Erythroblast (primary cell): Measurements from ENCODE around the gene SLC24A2.

Source experiments
- DNase-seq, 2 experiments: peaks; one replicate each; lab custom pipeline; 2025; lab: John Stamatoyannopoulos, UW
- GATA1 ChIP-seq: IDR thresholded peaks from 2 replicates; pipeline ENCODE4 v1.6.1; 2011; ENCODE audit warnings: low read depth, mild to moderate bottlenecking, control low read depth, low read length, moderate library complexity
- POLR2A ChIP-seq: IDR thresholded peaks from 2 replicates; pipeline ENCODE4 v1.6.1; 2011; ENCODE audit warnings: mild to moderate bottlenecking, low read length

SLC24A2 gene

GRCh38 chr9:19784136-19784535, 4.7 kb downstream of the SLC24A2 start:
- no peak for TF ChIP-seq GATA1
- DNase-seq = no peak

GRCh38 chr9:19783500-19783899, 5.3 kb downstream of the SLC24A2 start:
- TF ChIP-seq GATA1 (no peak), POLR2A (no peak)
- DNase-seq = no peak

DNA sequence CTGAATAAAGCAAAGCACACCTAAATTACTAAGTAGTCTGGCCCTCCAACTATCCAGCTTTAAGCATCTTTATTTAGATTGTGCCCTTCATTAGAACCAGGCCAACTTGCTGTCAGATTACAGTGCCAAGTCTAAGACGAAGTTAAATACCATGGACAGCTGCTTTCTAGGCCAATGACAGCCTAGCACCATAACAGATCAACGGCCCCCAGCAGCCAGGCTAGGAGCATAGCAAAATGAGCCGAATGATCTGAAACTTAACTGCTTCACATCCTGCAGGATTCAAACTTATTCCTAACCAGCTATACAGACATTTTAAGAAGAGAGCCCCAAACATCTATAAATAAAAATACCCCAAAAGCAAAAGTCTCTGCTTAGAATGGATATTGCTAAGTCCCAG, 6.8 kb downstream of the SLC24A2 start:
- TF ChIP-seq GATA1 (no peak), POLR2A (no peak)
- DNase-seq = peak in 1 of 2 experiments; percentile 9

GRCh38 chr9:19781240-19781639, 7.6 kb downstream of the SLC24A2 start:
- no peak for DNase-seq
- no peak for TF ChIP-seq GATA1
- TF ChIP-seq POLR2A = no peak

DNA sequence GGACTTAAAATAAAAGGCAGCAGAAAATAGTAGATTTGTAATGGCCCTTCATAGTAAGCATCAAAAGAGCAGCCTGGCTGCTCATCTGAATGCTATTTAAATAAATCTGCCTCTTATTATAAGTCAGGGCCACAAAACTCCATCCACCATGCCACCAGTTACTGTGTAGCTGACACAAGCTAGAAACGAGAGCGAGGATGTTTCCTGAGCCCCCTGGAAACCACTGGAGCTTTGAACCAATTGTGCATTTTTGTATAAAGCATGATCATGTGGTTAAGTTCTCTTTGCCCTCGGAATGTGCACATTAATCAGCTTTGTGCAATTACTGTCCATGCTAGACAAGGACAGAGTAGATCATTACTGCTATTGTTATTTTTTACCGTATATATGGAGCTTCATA, 17.4 kb downstream of the SLC24A2 start:
- no peak for TF ChIP-seq POLR2A
- TF ChIP-seq GATA1 = no peak
- DNase-seq = no peak

GRCh38 chr9:19770973-19771372, 17.9 kb downstream of the SLC24A2 start:
- DNase-seq = no peak
- TF ChIP-seq POLR2A (no peak), GATA1 (no peak)

DNA sequence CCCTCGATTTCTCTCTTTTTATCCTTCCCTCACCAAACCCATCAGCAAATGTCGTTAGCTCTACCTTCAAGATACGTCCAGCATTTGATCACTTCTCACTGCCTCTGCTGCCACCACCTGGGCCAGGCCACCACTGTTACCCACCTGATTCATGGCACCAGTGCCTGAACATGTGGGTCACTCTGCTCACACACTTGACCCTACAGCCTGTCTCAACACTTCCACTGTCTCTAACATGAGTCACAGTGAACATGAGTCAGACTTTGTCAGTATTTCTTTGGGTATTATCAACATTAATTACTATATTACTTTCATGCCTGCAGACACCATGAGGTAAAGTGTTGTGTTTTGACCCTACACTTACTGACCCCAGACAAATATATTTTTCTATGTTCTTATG, 19.6 kb downstream of the SLC24A2 start:
- TF ChIP-seq POLR2A = no peak
- TF ChIP-seq GATA1 = no peak
- peak in 1 of 2 experiments; percentile 6 for DNase-seq

DNA sequence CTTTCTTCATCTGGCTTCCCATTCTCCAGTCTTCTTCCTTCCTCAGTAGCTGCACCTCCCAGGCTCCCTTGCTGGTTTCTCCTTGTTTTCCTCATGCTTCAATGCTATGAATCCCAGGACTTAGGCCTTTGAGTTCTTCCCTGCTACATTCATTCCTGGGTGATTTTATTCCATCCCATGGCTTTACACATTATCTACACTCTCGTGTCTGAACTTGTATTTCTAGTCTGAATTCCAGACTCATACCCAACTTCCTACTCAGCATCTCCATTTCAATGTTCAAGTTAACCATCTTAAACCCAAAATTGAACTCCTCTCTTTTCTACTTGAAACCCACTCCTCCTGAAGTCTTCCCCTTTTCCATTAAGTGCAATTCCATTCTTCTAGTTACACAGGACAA, 20.0 kb downstream of the SLC24A2 start:
- no peak for TF ChIP-seq GATA1
- TF ChIP-seq POLR2A = no peak
- no peak for DNase-seq

DNA sequence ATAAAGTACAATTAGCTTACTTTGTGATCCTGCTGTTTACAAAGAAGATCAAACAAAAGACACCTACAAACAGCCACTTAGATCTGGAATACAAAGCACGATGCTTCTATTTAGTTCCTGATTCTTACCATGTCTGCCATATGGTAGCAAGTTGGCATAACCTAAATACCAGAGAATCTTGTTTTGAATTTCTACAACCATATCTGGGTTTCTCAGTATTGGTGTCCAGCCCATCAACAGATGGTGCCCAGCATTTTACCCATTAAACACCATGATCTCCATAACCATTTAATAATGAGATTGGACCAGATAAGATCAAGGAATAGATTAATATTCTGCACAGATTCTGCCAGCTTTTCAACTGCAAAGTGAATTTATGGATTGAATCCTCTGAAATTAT, 29.8 kb downstream of the SLC24A2 start:
- DNase-seq = no peak
- no peak for TF ChIP-seq POLR2A
- no peak for TF ChIP-seq GATA1

DNA sequence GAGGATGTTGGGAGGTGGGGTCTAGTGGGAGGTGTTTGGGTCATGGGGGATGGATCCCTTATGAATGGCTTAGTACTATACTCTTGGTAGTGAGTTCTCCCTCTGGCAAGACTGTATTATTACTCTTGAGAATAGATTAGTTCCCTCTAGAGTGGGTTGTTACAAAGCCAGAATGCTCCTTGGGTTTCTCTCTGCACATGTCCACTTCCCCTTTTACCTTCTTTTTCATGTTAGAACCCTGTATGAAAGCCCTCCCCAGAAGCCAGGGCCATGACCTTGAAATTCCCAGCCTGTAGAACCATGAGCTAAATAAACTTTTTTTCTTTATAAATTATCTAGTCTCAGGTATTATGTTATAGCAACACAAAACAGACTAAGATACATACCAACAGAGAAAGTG, 31.1 kb downstream of the SLC24A2 start:
- TF ChIP-seq POLR2A (no peak), GATA1 (no peak)
- no peak for DNase-seq

DNA sequence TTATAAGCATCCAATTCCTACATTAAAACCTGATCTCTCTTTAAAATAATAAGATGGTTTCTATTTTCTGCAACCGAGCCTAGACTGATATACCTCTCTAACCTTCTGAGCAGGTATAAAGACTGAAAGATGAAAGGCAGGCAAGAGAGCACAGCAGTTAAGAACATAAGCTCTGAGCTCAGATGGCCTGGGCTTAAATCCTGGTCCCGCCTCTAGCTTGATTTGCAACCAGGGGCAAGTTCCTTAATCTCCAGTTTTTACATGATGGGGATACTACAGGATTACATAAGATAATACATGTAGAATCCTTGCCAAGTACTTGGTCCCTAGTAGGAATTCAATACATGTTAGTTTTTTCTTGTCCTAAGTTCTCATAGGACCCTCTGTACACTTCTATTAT, 33.9 kb downstream of the SLC24A2 start:
- TF ChIP-seq POLR2A (no peak), GATA1 (no peak)
- DNase-seq = no peak

- DNase-seq = peak; percentile 72 to 82
- TF ChIP-seq GATA1 (no peak), POLR2A (no peak)
Measured at GRCh38 chr9:19748278-19749126, 40.3 kb downstream of the SLC24A2 start.

GRCh38 chr9:19746223-19746622, 42.6 kb downstream of the SLC24A2 start:
- no peak for DNase-seq
- no peak for TF ChIP-seq GATA1
- no peak for TF ChIP-seq POLR2A

DNA sequence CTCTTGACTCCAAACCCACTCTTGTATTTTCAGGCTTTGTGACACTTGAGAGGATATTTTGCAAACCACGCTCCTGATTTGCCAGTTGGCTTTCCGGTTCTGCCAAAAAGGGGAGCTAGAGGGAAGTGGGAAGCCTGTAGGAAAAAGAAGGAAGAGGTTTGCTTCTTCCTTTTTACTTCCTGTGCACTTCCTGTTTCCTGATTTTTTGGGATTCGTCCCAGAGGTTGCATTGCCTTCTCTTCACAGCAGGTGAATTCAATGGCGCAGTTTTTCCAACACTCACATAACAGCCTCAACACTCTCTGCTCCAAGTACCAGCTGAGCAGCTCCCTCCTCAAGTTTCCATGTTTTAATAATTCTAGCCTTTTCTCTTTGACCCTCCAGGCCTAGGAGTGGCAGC, 47.7 kb downstream of the SLC24A2 start:
- no peak for DNase-seq
- TF ChIP-seq POLR2A (no peak), GATA1 (no peak)
